ENCODE measurements around the gene TAAR6. TPM values are rescaled to one million over a fixed set of nuclear protein-coding genes. Genes with fewer than 3 reads are reported as not detected.
"Not testable (repeated sequence)": the region's sequence is repeated elsewhere in the genome, so short reads cannot be mapped to it uniquely, and the experiment has no call there.

TAAR6 gene
- total RNA-seq, 4 donors from 2014 or later: not detected

GRCh38 chr6:132596201-132596600 is 26.1 kb downstream of the TAAR6 start:
- 67 to 89% methylated on average over 6 of the region's 6 CpGs for WGBS, 2 donors
- DNase-seq (ENCODE audit: low spot score in 2 of 2): no peak

GRCh38 chr6:132598473-132598872 is 28.4 kb downstream of the TAAR6 start:
- TF ChIP-seq POLR2A (IDR thresholded peaks at IDR 0.05) (no peak), CTCF (IDR thresholded peaks at IDR 0.05) (no peak)
- DNase-seq (ENCODE audit: low spot score in 2 of 2): no peak
- intact Hi-C loops (cut with DNase I; ENCODE audit: low total_unique reads): no loop called here
- WGBS, 2 donors: 31 to 45% methylated on average over 3 of the region's 3 CpGs
- no peak overlapping the region for H3K4me3 ChIP-seq (ENCODE audit: low read depth, poor library complexity, severe bottlenecking)

More at GRCh38 chr6:132596201-132596600, 26.1 kb downstream of the TAAR6 start:
- intact Hi-C loops (cut with DNase I; ENCODE audit: low total_unique reads): no loop called here
- TF ChIP-seq POLR2A (IDR thresholded peaks at IDR 0.05) (no peak), CTCF (IDR thresholded peaks at IDR 0.05) (no peak)
- H3K4me3 ChIP-seq (ENCODE audit: low read depth, poor library complexity, severe bottlenecking): no peak overlapping the region

DNA sequence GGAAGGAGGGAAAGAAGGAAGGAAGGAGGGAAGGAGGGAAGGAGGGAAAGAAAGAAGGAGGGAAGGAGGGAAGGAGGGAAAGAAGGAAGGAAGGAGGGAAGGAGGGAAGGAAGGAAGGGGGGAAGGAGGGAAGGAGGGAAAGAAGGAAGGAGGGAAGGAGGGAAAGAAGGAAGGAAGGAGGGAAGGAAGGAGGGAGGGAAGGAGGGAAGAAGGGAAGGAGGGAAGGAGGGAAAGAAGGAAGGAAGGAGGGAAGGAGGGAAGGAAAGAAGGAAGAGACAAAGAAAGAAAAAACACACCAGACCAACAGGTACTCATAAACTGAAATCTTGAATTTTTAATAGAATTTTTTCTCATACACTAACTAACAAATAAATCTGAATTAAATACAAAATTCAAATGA is 30.8 kb downstream of the TAAR6 start:
- DNase-seq (ENCODE audit: low spot score in 2 of 2); H3K4me3 ChIP-seq (ENCODE audit: low read depth, poor library complexity, severe bottlenecking); intact Hi-C loops (cut with DNase I; ENCODE audit: low total_unique reads): not testable (repeated sequence)

GRCh38 chr6:132604635-132605152 is 34.6 kb downstream of the TAAR6 start:
- WGBS, 2 donors: 69 to 70% methylated on average over 8 of the region's 8 CpGs
- no peak overlapping the region for H3K4me3 ChIP-seq (ENCODE audit: low read depth, poor library complexity, severe bottlenecking)
- no peak for TF ChIP-seq POLR2A (IDR thresholded peaks at IDR 0.05)
- intact Hi-C loops (cut with DNase I; ENCODE audit: low total_unique reads): no loop called here
- DNase-seq (ENCODE audit: low spot score in 2 of 2): no peak

DNA sequence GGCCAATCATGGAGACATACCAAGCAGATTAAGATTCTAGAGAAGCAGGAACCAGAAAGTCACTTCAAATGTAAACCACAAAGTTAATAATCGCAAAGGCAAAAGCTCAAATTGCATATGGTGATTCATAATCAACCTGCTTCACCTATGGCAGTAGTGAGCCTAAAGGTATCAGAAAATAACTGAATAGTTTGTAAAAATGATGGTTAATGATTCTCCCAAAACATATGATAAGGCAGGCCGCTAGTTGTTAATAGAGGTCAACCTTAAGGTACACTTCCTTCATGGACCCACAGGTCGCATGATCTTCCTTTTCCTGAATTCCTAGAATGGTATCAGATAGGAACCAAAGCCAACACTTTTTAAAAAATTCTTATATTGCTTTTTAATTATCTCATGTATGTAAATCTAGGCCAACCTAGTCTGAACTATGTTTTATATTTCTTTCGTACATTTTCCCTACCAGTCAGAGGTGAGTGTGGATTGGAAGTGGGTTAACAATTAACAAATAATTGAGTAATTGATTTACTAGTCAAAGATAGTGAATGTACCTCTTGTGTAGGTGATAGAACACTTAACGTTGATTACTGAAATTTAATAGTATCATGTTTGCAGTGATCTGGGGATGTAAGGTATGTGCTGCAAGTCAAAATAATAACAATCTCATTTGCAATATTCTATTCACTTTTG is 37.6 kb downstream of the TAAR6 start:
- intact Hi-C loops (cut with DNase I; ENCODE audit: low total_unique reads): no loop called here
- no peak overlapping the region for H3K4me3 ChIP-seq (ENCODE audit: low read depth, poor library complexity, severe bottlenecking)
- 90 to 94% methylated on average over 5 of the region's 5 CpGs for WGBS, 2 donors
- no peak for TF ChIP-seq POLR2A (IDR thresholded peaks at IDR 0.05)
- no peak for TF ChIP-seq CTCF (IDR thresholded peaks at IDR 0.05)
- DNase-seq (ENCODE audit: low spot score in 2 of 2): no peak

DNA sequence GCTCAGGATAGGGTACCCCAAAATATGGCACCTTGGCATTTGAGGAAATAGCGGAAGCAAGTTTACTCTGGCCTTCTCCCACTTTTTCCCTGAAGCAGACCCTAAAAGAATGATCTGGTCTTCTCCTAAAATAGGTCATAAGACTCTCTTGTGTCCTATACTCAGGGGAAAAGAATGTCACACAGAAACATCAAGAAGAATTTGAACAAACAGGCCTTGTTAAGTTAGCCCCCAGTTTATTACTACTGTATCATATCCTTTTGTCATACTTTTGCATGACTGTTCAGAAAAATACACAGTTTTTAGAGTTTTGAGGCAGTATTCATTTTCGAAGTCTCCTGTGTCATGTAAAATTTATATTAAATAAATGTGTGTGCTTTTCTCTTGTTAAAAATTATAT is 41.5 kb downstream of the TAAR6 start:
- no peak overlapping the region for H3K4me3 ChIP-seq (ENCODE audit: low read depth, poor library complexity, severe bottlenecking)
- intact Hi-C loops (cut with DNase I; ENCODE audit: low total_unique reads): no loop called here
- no peak for TF ChIP-seq POLR2A (IDR thresholded peaks at IDR 0.05)
- 83 to 84% methylated on average over 2 of the region's 2 CpGs for WGBS, 2 donors
- DNase-seq (ENCODE audit: low spot score in 2 of 2): no peak

DNA sequence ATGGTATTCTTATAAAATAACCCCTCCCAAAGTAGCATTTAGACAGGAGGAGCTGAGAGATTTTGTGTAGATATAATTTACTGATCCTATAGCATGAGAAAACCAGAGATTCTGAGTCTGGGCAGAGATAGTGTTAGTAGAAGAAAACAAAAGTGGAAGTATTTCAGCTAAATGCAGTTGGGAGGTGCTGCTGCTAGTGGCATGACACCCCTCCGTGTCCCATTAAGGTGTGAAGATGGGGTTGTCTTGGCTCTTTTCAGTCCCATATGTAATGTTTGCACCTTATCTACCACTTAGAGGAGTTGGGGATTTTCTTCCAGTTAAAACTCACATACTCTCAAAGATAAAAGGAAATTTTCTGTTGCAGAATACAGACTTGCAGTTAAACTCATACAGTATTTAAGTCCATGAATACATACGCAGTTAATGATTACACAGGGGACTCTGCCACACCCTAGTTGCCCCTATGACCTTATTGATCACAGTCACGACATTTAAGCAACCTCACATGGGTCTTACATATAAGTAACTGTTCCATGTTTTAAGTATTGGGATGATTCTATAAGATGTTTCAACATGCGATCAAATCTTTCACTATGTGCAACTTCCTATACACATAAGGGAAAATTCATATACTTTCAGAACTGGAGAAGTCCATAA is 42.5 kb downstream of the TAAR6 start:
- H3K4me3 ChIP-seq (ENCODE audit: low read depth, poor library complexity, severe bottlenecking): no peak overlapping the region
- TF ChIP-seq POLR2A (IDR thresholded peaks at IDR 0.05) (no peak), CTCF (IDR thresholded peaks at IDR 0.05) (no peak)
- intact Hi-C loops (cut with DNase I; ENCODE audit: low total_unique reads): no loop called here
- WGBS, 2 donors: 52 to 59% methylated on average over 4 of the region's 4 CpGs
- DNase-seq (ENCODE audit: low spot score in 2 of 2): no peak
